SHP77 (cell line): Measurements from ENCODE around the gene CFAP57.
"Not testable (repeated sequence)": the region's sequence is repeated elsewhere in the genome, so short reads cannot be mapped to it uniquely, and the experiment has no call there.

Source experiments
- DNase-seq, 2 experiments: peaks; one replicate each; lab custom pipeline; 2025; lab: John Stamatoyannopoulos, UW

CFAP57 gene

DNA sequence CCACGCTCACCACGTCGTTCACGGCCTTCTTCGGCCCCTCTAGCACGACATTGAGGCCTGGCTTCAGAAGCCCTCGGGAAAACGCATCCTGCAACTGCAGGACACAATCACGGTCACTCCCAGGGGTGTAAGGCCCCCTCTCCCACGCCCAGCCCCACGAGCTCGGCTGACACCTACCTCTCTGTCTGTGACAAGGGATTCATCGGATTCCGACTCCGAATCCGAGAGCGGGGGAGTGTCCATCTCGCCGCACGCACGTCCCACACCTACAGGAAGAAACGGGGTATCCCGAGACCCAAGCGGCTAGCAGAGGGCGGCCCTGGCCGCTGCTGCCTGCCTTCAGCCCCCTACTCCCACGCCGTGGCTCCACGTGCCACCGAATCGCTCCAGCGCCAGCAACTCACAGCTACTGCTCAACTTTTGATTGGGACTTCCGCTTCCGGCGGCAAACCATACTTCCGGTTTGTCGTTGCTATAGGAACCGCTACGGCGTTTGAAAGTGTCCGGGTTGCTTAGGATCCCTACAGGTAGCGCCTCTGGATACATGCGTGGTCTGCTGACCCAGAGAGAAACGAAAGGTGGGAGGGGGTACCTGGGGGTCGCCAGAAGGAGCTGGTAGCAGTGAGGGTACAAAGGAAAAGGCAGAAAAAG is at the start of gene CFAP57, which contains the start of gene EBNA1BP2:
TSS of gene CFAP57 (plus strand) at position 455 of the 651 bp plus-strand sequence. CDS start 424 bp downstream, outside the sequence.
TSS of gene EBNA1BP2 (minus strand) at position 415 of the 651 bp plus-strand sequence. CDS start at position 243, 172 bp downstream.
- DNase-seq: peak; percentile 86 to 88

- DNase-seq: no peak
These were observed 49.1 kb upstream of the CFAP57 start for GRCh38 chr1:43123031-43123430.

DNA sequence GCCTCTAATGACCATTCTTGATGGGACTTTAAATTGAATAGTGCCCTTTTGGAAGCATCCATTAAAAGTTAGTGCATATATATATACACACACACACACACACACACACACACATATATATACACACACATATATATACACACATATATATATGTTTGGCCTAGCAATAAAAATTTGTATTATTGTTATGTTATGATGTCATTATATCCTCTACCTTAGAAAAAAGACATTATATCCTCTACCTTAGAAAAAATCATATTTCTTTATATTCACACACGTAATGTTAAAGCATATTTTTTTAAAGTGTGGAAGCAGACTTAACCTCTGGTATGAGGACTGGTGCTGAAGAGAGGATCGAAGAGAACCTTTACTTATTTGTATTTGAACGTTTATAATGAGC is 43.3 kb upstream of the CFAP57 start:
- DNase-seq: no peak

GRCh38 chr1:43129426-43129825 is 42.7 kb upstream of the CFAP57 start:
- DNase-seq: no peak

DNA sequence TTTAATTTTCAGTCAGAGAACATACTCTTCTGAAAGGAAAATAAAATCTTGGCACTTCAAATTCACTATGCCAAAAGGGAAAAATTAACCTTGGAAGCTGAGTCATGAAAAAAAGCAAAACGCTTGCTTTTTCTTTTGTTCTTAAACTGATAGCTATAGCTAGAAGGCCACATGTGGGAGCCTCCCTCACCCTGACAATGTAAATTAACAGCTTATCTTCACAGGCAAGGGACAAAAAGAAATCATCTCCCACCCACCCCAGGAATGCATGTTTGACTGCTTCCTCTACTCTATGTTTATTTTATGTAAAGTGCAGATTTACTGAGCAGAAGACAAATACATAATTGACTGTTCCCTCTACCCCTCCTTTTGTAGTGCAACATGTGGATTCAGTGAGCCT is 38.1 kb upstream of the CFAP57 start:
- no peak for DNase-seq

GRCh38 chr1:43134640-43135039 is 37.5 kb upstream of the CFAP57 start:
- DNase-seq: no peak

GRCh38 chr1:43135857-43136781 is 36.0 kb upstream of the CFAP57 start:
- DNase-seq: no peak

DNA sequence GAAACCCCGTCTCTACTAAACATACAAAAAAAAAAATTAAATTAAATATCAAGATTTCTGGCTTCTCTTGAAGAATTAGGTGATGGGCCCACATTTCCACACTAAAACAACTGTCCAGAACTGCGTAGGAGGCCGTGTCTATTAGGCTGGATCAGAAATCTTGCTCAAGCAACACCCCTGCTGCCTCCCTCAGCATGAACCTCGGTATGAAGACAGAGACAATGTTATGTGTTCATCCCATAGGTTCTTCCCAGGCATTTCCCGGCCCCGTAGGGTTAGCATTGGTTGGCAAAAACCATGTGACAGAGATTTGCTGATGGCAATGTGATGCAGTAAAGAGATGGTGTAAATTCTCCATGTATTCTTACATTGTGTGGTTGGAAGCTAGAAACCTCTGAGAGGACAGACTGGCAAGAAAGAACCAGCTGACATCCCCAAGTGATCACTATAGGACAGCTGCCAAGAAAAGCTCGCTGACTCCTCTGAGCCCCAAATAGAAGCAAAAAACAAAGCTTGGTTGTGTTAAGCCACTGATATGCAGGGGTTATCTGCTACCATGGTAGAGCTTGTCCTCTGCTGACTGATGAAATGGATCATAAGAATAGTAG is 34.6 kb upstream of the CFAP57 start:
- DNase-seq: no peak

DNA sequence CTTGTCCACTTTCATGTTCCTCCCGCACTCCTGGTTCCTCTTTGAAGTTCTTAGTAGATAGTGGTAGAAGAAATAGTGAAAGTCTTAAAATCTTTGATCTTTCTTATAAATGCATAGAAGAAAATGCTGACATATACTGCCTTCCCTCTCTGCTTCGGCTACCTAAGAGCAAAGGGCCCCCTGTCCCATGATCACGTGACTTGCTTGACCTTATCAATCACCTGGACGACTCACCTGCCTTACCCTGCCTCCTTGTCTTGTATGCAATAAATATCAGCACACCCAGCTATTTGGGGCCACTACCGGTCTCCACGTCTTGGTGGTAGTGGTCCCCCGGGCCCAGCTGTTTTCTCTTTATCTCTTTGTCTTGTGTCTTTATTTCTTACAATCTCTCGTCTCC is 32.8 kb upstream of the CFAP57 start:
- DNase-seq: not testable (repeated sequence)

DNA sequence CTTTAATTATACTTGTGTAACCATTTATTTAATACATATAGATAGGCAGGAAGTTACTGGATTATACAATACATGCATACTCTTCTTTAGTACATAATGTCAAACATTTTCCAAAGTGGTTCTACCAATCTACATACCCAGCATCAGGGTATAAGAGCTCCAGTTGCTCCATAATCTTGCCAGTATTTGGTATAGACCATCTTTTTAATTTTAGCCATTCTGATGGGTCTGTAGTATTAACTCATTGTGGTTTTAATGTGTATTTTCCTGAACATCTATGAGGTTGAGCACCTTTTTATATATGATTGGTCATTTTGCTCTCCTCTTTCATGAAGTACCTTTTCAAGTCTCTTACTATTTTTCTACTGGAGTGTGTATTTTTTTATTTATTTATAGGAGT is 32.1 kb upstream of the CFAP57 start:
- DNase-seq: no peak

- no peak for DNase-seq
These were observed 31.5 kb upstream of the CFAP57 start for GRCh38 chr1:43140583-43140982.

DNA sequence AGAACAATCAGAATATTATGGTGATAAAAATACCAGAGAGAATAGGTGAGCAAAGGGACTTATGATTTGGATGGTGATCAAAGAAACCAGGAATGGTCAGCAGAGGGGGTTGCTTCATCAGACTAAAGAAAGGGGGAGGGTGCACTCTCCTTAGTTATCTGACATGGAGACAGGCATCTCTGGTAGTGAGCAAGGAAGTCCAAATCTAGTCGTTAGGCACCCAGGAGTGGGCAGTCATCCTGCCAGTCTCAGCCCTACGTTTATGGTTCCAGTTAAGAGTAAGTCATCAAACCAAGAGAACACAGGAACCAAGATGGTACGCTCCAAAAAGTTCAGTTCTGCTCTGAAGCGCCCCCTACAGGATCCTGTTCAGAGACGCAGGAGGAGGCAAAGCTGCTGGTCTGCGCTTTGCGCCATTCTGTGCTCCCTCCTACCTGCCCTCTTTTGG is 28.7 kb upstream of the CFAP57 start:
- no peak for DNase-seq

- DNase-seq: no peak
These were observed 27.9 kb upstream of the CFAP57 start for GRCh38 chr1:43144237-43144636.

- peak; percentile 36 to 43 for DNase-seq
These were observed 24.4 kb upstream of the CFAP57 start for GRCh38 chr1:43147625-43148327.

DNA sequence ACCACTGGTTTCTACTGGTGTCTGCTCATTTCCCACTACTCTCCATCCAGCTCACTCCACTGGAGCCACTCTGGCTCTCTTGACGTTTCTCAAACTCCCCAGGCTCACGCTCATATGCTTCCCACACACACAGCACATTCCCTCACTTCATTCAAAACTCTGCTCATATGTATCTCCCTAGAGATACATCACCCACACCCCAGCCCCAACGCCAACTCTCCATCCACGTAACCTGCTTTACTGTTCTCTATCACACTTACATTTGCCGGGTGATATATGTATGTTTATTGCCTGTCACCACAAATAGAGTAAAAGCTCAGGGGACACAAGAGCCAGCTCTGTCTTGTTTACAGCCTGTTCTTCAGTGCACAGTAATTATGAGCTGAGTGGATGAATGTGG is 22.2 kb upstream of the CFAP57 start:
- DNase-seq: no peak

DNA sequence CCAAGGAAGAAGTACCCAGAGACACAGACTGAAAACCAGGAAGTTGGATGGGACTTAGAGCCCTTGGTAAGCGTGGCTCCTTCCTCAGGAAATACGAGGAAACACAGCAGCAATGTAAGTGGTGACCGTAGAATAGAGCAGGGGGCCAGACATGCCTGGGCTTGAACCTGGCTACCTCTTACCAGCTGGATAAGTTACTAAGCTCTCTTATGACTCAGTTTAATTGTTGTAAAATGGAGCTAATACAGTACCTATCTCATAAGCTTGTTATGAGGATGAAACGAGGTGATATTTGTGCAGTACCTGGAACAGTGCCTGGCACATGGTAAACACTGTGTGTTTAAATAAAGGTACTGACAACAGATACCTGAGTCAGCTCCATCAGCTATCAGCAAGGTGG is 19.3 kb upstream of the CFAP57 start:
- DNase-seq: no peak

GRCh38 chr1:43153443-43153842 is 18.7 kb upstream of the CFAP57 start:
- DNase-seq: no peak

GRCh38 chr1:43156026-43156425 is 16.1 kb upstream of the CFAP57 start:
- no peak for DNase-seq

DNA sequence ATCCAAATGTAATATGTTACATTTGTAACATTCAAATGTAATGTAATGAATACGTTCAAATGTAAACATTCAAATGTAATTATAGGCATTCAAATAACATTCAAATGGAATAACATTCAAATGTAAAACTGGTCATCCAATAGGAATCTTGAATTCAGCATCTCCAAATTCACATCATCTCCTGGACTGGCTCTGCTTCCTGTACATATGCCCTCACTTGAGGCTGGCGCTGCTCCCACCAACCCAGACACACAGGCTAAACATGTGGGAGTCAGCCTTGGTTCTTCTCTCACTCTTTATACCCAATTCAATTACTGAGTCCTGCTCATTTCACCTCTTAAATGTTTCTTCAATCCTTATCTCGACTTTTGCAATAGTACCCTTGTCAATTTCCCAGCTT is 7.0 kb upstream of the CFAP57 start:
- no peak for DNase-seq

DNA sequence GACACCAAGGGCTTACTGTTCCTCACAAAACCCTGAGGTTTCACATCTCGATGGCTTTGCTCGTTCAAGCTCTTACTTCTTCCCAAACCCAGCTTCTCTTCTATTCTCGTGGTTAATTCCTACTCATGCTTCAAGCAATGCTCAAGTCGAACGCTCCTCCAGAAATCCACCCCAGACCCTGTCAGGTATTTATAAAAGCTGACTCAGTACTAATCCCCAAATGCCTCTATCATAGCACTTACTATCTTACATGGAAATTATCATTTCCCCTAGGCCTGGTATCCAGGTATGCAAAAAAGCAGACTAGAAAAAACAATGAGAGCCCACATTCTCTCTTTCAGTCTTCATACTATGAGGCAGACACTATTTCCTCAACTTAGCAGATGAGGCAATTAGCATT is 6.4 kb upstream of the CFAP57 start:
- DNase-seq: no peak

GRCh38 chr1:43171312-43171875 is 736 bp upstream of the CFAP57 start:
- DNase-seq: no peak

DNA sequence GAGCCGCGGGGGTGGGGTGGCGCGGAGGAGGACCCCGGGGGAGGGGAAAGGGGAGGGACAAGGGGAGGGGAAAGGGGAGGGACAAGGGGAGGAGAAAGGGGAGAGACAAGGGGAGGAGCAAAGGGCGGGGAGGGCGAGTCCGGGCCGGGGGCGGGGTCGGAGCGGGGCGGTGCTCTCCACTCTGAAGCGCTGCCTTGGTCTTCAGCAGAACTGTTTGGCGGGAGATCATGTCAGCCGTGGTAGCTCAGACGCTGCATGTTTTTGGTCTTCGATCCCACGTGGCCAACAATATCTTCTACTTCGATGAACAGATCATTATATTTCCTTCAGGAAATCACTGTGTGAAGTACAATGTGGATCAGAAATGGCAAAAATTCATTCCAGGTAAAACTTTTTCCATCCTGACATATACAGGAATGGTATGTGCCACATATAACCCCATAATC is 420 bp downstream of the CFAP57 start:
- DNase-seq: peak; percentile 79 to 85
